ENCODE data around the gene TFB1M. TPM values are rescaled to one million over a fixed set of nuclear protein-coding genes. Genes with fewer than 3 reads are reported as not detected.

Gene TFB1M
- total and polyA plus RNA-seq, 9 of the 15 experiments (the other 6 are each of a cell fraction or from before 2014, with no cell fraction given), result 34.6 to 145 (median 40.4) TPM

DNA sequence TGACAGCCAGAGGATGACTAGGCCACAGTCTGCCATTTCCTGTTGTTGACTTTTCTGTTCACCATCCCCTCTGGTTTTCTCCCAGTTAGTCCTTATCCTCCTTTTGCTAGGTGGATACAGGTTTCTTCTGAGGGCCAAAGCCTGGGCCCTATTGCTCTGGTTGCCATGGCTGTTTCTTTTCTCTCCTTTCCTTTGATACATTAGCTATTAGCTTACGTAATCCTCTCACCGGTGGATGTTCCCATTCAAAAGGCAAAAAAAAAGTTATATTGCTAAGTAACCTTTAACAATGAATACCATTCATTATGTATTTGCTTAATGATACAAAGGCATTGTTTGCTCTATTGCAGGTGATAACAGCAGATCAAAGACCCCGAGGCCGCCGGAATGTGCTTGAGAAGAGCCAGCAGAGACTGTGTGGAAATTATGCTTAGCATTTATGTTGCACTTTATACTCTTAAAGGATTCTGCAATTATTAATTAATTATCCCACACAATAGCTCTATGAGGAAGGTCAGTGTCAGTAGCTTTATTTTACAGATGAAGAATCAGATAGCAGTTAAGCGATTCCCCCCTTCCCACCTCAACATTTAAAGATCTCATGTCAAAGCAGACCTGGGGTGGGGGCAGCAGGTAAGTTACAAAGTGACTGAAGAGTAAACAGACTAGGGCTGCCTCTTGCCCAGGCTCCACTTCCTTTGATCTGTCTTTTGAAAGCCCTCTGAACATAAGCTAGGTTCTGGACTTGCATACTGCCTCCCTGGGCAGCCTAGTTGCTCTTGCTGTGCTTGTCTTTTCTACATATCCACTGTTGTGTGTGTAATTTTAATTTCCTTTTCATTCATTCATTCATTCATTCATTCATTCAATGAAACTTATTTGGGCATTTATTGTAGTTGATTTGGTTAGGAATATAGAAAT, 14.5 kb upstream of the TFB1M start:
- no peaks in the 10 kb centered on the region; a peak in 1 of 5 replicates for H3K4me1 ChIP-seq (replicated peaks in 1 of 2; ENCODE audit: control insufficient read depth in 2 of 2, insufficient read depth in 2 of 2, low read length in 2 of 2)
- no peak overlapping the region for H3K4me3 ChIP-seq
- TF ChIP-seq, protein P1, sequence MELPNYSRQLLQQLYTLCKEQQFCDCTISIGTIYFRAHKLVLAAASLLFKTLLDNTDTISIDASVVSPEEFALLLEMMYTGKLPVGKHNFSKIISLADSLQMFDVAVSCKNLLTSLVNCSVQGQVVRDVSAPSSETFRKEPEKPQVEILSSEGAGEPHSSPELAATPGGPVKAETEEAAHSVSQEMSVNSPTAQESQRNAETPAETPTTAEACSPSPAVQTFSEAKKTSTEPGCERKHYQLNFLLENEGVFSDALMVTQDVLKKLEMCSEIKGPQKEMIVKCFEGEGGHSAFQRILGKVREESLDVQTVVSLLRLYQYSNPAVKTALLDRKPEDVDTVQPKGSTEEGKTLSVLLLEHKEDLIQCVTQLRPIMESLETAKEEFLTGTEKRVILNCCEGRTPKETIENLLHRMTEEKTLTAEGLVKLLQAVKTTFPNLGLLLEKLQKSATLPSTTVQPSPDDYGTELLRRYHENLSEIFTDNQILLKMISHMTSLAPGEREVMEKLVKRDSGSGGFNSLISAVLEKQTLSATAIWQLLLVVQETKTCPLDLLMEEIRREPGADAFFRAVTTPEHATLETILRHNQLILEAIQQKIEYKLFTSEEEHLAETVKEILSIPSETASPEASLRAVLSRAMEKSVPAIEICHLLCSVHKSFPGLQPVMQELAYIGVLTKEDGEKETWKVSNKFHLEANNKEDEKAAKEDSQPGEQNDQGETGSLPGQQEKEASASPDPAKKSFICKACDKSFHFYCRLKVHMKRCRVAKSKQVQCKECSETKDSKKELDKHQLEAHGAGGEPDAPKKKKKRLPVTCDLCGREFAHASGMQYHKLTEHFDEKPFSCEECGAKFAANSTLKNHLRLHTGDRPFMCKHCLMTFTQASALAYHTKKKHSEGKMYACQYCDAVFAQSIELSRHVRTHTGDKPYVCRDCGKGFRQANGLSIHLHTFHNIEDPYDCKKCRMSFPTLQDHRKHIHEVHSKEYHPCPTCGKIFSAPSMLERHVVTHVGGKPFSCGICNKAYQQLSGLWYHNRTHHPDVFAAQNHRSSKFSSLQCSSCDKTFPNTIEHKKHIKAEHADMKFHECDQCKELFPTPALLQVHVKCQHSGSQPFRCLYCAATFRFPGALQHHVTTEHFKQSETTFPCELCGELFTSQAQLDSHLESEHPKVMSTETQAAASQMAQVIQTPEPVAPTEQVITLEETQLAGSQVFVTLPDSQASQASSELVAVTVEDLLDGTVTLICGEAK (IDR thresholded peaks at IDR 0.05), result no peak
- TF ChIP-seq, protein P1 (CRISPR knock-in tag; IDR thresholded peaks at IDR 0.05), result no peak
- TF ChIP-seq ZNF24 (IDR thresholded peaks at IDR 0.05), result peak; percentile 79
- H3K27ac ChIP-seq (ENCODE audit: extremely low read depth, low read depth, low read length), result no peak overlapping the region
- intact Hi-C loops (cut with micrococcal nuclease), result loop anchor here (5.0 kb wide), 2 partner anchors 439 to 1034 kb away; no protein-coding TSS in a partner anchor
- H3K4me2 ChIP-seq (ENCODE audit: insufficient read depth, low read length), result no peak overlapping the region
- no peaks in the 10 kb centered on the region for H3K9me1 ChIP-seq (ENCODE audit: control insufficient read depth, insufficient read depth, low read length)
- H2AFZ ChIP-seq (ENCODE audit: low read depth, low read length), result peak overlapping the region; percentile 37
- ATAC-seq, result no peak
- no peak for FAIRE-seq
- BruUV-seq (replicated peaks), result no TSS peak
- H3K36me3 ChIP-seq (ENCODE audit: control insufficient read depth, insufficient read depth, low read length), result no peaks in the 10 kb centered on the region
- in situ Hi-C loops (cut with MboI), result no loop called here
- WGBS (ENCODE audit: insufficient coverage, low coverage, missing lambda C conversion rate), result 21% methylated on average over 6 of the region's 6 CpGs
- ChIA-PET POLR2A (no interaction called here), CTCF (ENCODE audit: low intra/inter-chr PET ratio) (no interaction called here)
- no peaks in the 10 kb centered on the region for H3K9me3 ChIP-seq (replicated peaks; ENCODE audit: control insufficient read depth, insufficient read depth, low read depth, low read length)
- DNase-seq (ENCODE audit: extremely low read depth in 1 of 4, low spot score in 3 of 4), result no peak
- peaks cover 5 to 7% of the 10 kb centered on the region in 2 experiments; a peak in 4 of 5 replicates for H3K27me3 ChIP-seq (ENCODE audit: control insufficient read depth in 2 of 2, insufficient read depth in 2 of 2, low read length in 2 of 2)
- no peak overlapping the region for H3K9ac ChIP-seq (ENCODE audit: insufficient read depth in 1 of 2, low read depth in 2 of 2, low read length in 2 of 2)
- H3K79me2 ChIP-seq (ENCODE audit: control insufficient read depth, insufficient read depth, low read length), result no peaks in the 10 kb centered on the region
- H4K20me1 ChIP-seq (replicated peaks; ENCODE audit: control insufficient read depth, insufficient read depth, low read length), result no peaks in the 10 kb centered on the region
